Measurements from ENCODE around the gene ZNF771.

The ZNF771 gene

GRCh38 chr16:30399435-30400186 lies 7.8 kb upstream of the ZNF771 start:
- no peak for DNase-seq

- no peak for DNase-seq
Observed at GRCh38 chr16:30401768-30402425, 5.5 kb upstream of the ZNF771 start.

- no peak for DNase-seq
Observed at GRCh38 chr16:30406795-30407101, 658 bp upstream of the ZNF771 start.

- DNase-seq = no peak
Observed at GRCh38 chr16:30407804-30408534, 563 bp downstream of the ZNF771 start.

- peak; percentile 86 to 92 for DNase-seq
Observed at GRCh38 chr16:30409125-30410060, 2.0 kb downstream of the ZNF771 start.

- DNase-seq = no peak
Observed at GRCh38 chr16:30413112-30413806, 5.9 kb downstream of the ZNF771 start.

- DNase-seq = no peak
Observed at GRCh38 chr16:30414159-30414558, 6.8 kb downstream of the ZNF771 start.

GRCh38 chr16:30416047-30416603 lies 8.7 kb downstream of the ZNF771 start:
- DNase-seq = no peak

GRCh38 chr16:30416624-30417528 lies 9.5 kb downstream of the ZNF771 start:
- no peak for DNase-seq

- DNase-seq = peak; percentile 86 to 90
Observed at GRCh38 chr16:30417529-30418349, 10.3 kb downstream of the ZNF771 start.

- DNase-seq = peak in 1 of 2 experiments; percentile 7
Observed at GRCh38 chr16:30418350-30419181, 11.2 kb downstream of the ZNF771 start.

GRCh38 chr16:30421010-30421409 lies 13.6 kb downstream of the ZNF771 start:
- no peak for DNase-seq

GRCh38 chr16:30428055-30428454 lies 20.6 kb downstream of the ZNF771 start:
- no peak for DNase-seq

GRCh38 chr16:30429418-30429677 lies 21.9 kb downstream of the ZNF771 start:
- no peak for DNase-seq

GRCh38 chr16:30429678-30430427 lies 22.4 kb downstream of the ZNF771 start, which contains the start of gene DCTPP1:
Gene DCTPP1 (minus strand): TSS chr16:30430030. CDS start chr16:30429980, 50 bp downstream.
- DNase-seq = peak; percentile 90 to 98

- DNase-seq = no peak
Observed at GRCh38 chr16:30430428-30430970, 23.1 kb downstream of the ZNF771 start.

- peak in 1 of 2 experiments; percentile 28 for DNase-seq
Observed at GRCh38 chr16:30434852-30435251, 27.4 kb downstream of the ZNF771 start.

GRCh38 chr16:30437511-30438046 lies 30.2 kb downstream of the ZNF771 start:
- no peak for DNase-seq

All from stimulated activated CD4-positive, alpha-beta T cell treated with anti-CD3 and anti-CD28 coated beads, Interleukin-4, amount 100 ng/mL, for 4 hours (primary cell).